HCT116 (cell line): Measurements from ENCODE around the gene ABTB2. TPM values are rescaled to one million over a fixed set of nuclear protein-coding genes. Genes with fewer than 3 reads are reported as not detected.

Source experiments
- ATAC-seq: fragments of 200-7000 bp; cut with Tn5 transposase; 2 replicates; pipeline ENCODE4 v1.9.1; 2020; ENCODE audit warnings: mild to moderate bottlenecking, moderate library complexity
- BruUV-seq: library from RNA; stranded (reverse); fragments of 400-500 nt; replicated peaks from 2 replicates; lab custom pipeline; 2021; lab: Mats Ljungman, UMichigan
- CTCF ChIA-PET: fragments of 300-600 bp; sonication (Branson Sonifier 250); formaldehyde crosslinking; loops from one replicate; lab custom pipeline; 2021; ENCODE audit warnings: antibody characterized with exemption; lab: Charles Lee
- POLR2A ChIA-PET: fragments of 300-600, 350-600 bp; sonication (Branson Sonifier 250); formaldehyde crosslinking; loops from one replicate; lab custom pipeline; 2021; ENCODE audit warnings: antibody characterized with exemption; lab: Charles Lee
- RAD21 ChIA-PET, 2 experiments: fragments of 300-600 bp; sonication (Branson Sonifier 250); formaldehyde crosslinking; loops; one replicate each; lab custom pipeline; 2023; ENCODE audit warnings: low total read pairs in 2 of 2; ENCODE audit not compliant: uncharacterized antibody in 2 of 2, unreplicated experiment in 2 of 2, low non-redundant PET in 1 of 2; lab: Charles Lee
- DNase-seq: peaks from one replicate; pipeline ENCODE4 v3.0.0-alpha.2; 2010; ENCODE audit warnings: low read depth, low spot score
- H2AFZ ChIP-seq: fragments of 200-600 bp; shearing (Covaris generic), sonication (generic); 2 replicates; pipeline ENCODE4 v1.6.1; 2017; ENCODE audit warnings: low read depth, mixed run types, mixed read lengths, antibody characterized with exemption, low read length; ENCODE audit not compliant: poor library complexity, severe bottlenecking
- H3K27ac ChIP-seq: 2 replicates; pipeline ENCODE4 v1.5.1; 2012; ENCODE audit warnings: low read depth, low read length
- H3K27me3 ChIP-seq: fragments of 200-600 bp; sonication (generic); 2 replicates; pipeline ENCODE4 v1.6.1; 2016; ENCODE audit warnings: mixed run types, low read length, mixed read lengths; ENCODE audit not compliant: insufficient read depth
- H3K36me3 ChIP-seq, 2 experiments: fragments of 200-500 bp in 1 of 2; fragments of 200-600 bp in 1 of 2; sonication (Bioruptor generic) in 1 of 2; sonication (generic) in 1 of 2; 2 replicates each; pipeline versions ENCODE4 v1.5.1 to v1.6.1; 2014 to 2016; ENCODE audit warnings: low read length in 2 of 2, inconsistent platforms in 1 of 2, mixed read lengths in 1 of 2, mixed run types in 1 of 2; ENCODE audit not compliant: insufficient read depth in 2 of 2, control insufficient read depth in 1 of 2
- H3K4me1 ChIP-seq, 2 experiments: fragments of 200-600 bp in 1 of 2; sonication (generic) in 1 of 2; 2 replicates each; pipeline versions ENCODE4 v1.5.1 to v1.6.1; 2012 to 2017; ENCODE audit warnings: low read length in 2 of 2, inconsistent platforms in 1 of 2, mild to moderate bottlenecking in 1 of 2, mixed read lengths in 1 of 2, mixed run types in 1 of 2, moderate library complexity in 1 of 2; ENCODE audit not compliant: insufficient read depth in 2 of 2, control insufficient read depth in 1 of 2
- H3K4me2 ChIP-seq: fragments of 200-600 bp; sonication (generic); 2 replicates; pipeline ENCODE4 v1.6.1; 2017; ENCODE audit warnings: mixed run types, low read length, mixed read lengths
- H3K4me3 ChIP-seq, 2 experiments: fragments of 200-600 bp in 1 of 2; sonication (generic) in 1 of 2; replicated peaks in 1 of 2; 2 replicates each; pipeline ENCODE4 v1.5.1; 2011 to 2016; ENCODE audit warnings: low read length in 2 of 2, control low read depth in 1 of 2, low read depth in 1 of 2, mild to moderate bottlenecking in 1 of 2, mixed read lengths in 1 of 2, mixed run types in 1 of 2
- H3K79me2 ChIP-seq: fragments of 200-600 bp; sonication (generic); 2 replicates; pipeline ENCODE4 v1.6.1; 2017; ENCODE audit warnings: mild to moderate bottlenecking, mixed run types, low read length, moderate library complexity, mixed read lengths; ENCODE audit not compliant: insufficient read depth
- H3K9ac ChIP-seq: fragments of 200-600 bp; sonication (generic); 2 replicates; pipeline ENCODE4 v1.6.1; 2016; ENCODE audit warnings: low read length, mixed read lengths
- H3K9me2 ChIP-seq: fragments of 200-600 bp; sonication (generic), shearing (Covaris generic); 2 replicates; pipeline ENCODE4 v1.6.1; 2017; ENCODE audit warnings: mixed run types, mild to moderate bottlenecking, moderate library complexity; ENCODE audit not compliant: insufficient read depth
- H3K9me3 ChIP-seq, 2 experiments: fragments of 200-500 bp in 1 of 2; fragments of 200-600 bp in 1 of 2; sonication (Bioruptor generic) in 1 of 2; sonication (generic) in 1 of 2; 2 replicates each; pipeline ENCODE4 v1.6.1; 2014 to 2017; ENCODE audit warnings: low read length in 2 of 2, mixed read lengths in 2 of 2, inconsistent platforms in 1 of 2, low read depth in 1 of 2, mild to moderate bottlenecking in 1 of 2, mixed run types in 1 of 2, moderate library complexity in 1 of 2; ENCODE audit not compliant: control insufficient read depth in 1 of 2, insufficient read depth in 1 of 2
- H4K20me1 ChIP-seq: fragments of 200-600 bp; sonication (generic), shearing (Covaris generic); 2 replicates; pipeline ENCODE4 v1.6.1; 2017; ENCODE audit warnings: mixed run types, mild to moderate bottlenecking, moderate library complexity; ENCODE audit not compliant: insufficient read depth
- ATF3 ChIP-seq: IDR thresholded peaks from 2 replicates; pipeline ENCODE4 v1.6.1; 2012
- CEBPB ChIP-seq: IDR thresholded peaks from 2 replicates; pipeline ENCODE4 v1.6.1; 2012; ENCODE audit warnings: low read depth
- CTCF ChIP-seq, 3 experiments: fragments of 200-600 bp in 1 of 3; sonication (generic) in 1 of 3; IDR thresholded peaks in 2 of 3; conservative IDR thresholded peaks in 1 of 3; 2 replicates each; pipeline ENCODE4 v1.5.1; 2012 to 2017; ENCODE audit warnings: low read depth in 2 of 3, low read length in 2 of 3, antibody characterized with exemption in 1 of 3, borderline replicate concordance in 1 of 3, control low read depth in 1 of 3, mild to moderate bottlenecking in 1 of 3, mixed read lengths in 1 of 3, mixed run types in 1 of 3, moderate library complexity in 1 of 3; ENCODE audit not compliant: insufficient read depth in 1 of 3
- EGR1 ChIP-seq: IDR thresholded peaks from 2 replicates; pipeline ENCODE4 v1.6.1; 2012; ENCODE audit warnings: low read depth
- ELF1 ChIP-seq: IDR thresholded peaks from 2 replicates; pipeline ENCODE4 v1.6.1; 2012; ENCODE audit warnings: low read depth, borderline replicate concordance
- EZH2phosphoT487 ChIP-seq: fragments of 200-600 bp; IDR thresholded peaks from 2 replicates; pipeline ENCODE4 v1.6.1; 2018; ENCODE audit warnings: antibody characterized with exemption, borderline replicate concordance
- FOSL1 ChIP-seq: IDR thresholded peaks from 2 replicates; pipeline ENCODE4 v1.6.1; 2012; ENCODE audit warnings: low read depth
- JUND ChIP-seq: IDR thresholded peaks from 2 replicates; pipeline ENCODE4 v1.6.1; 2012
- MAX ChIP-seq: IDR thresholded peaks from 2 replicates; pipeline ENCODE4 v1.6.1; 2012
- POLR2AphosphoS5 ChIP-seq: IDR thresholded peaks from 2 replicates; pipeline ENCODE4 v1.6.1; 2011; ENCODE audit warnings: mild to moderate bottlenecking, low read depth, low read length, moderate library complexity
- RAD21 ChIP-seq: IDR thresholded peaks from 2 replicates; pipeline ENCODE4 v1.6.1; 2012; ENCODE audit warnings: low read depth, mild to moderate bottlenecking
- REST ChIP-seq: IDR thresholded peaks from 2 replicates; pipeline ENCODE4 v1.6.1; 2012; ENCODE audit warnings: low read depth
- SIN3A ChIP-seq: IDR thresholded peaks from 2 replicates; pipeline ENCODE4 v1.6.1; 2012; ENCODE audit warnings: low read depth
- SP1 ChIP-seq: IDR thresholded peaks from 2 replicates; pipeline ENCODE4 v1.6.1; 2012; ENCODE audit warnings: low read depth
- SRF ChIP-seq: IDR thresholded peaks from 2 replicates; pipeline ENCODE4 v1.6.1; 2012; ENCODE audit warnings: low read depth
- TCF7L2 ChIP-seq: IDR thresholded peaks from 2 replicates; pipeline ENCODE4 v1.7.0; 2011; ENCODE audit warnings: borderline replicate concordance, inconsistent platforms; ENCODE audit not compliant: insufficient read depth, insufficient read length; ENCODE audit errors: extremely low read depth
- YY1 ChIP-seq: IDR thresholded peaks from 2 replicates; pipeline ENCODE4 v1.6.1; 2011; ENCODE audit warnings: low read length, low read depth, moderate library complexity, mild to moderate bottlenecking; ENCODE audit not compliant: insufficient replicate concordance; ENCODE audit errors: extremely low read depth
- ZBTB33 ChIP-seq: IDR thresholded peaks from 2 replicates; pipeline ENCODE4 v1.6.1; 2011; ENCODE audit warnings: mild to moderate bottlenecking, low read length, moderate library complexity; ENCODE audit not compliant: insufficient replicate concordance; ENCODE audit errors: extremely low read depth
- ZFX ChIP-seq: fragments of 450-650 bp; IDR thresholded peaks from 2 replicates; pipeline ENCODE4 v1.6.1; 2017
- intact Hi-C: fragments of 100-400 bp; cut with micrococcal nuclease; formaldehyde crosslinking; loops from 2 replicates; pipeline ENCODE4 v1.10.0; 2022
- total RNA-seq: library from RNA; stranded (reverse); gene quantifications from one replicate; pipeline ENCODE4 v1.2.1, GENCODE V29; 2021; ENCODE audit not compliant: unreplicated experiment

Gene ABTB2
- total RNA-seq, 1 experiment from 2014 or later, result 6.8 TPM

GRCh38 chr11:34206407-34207300, 151.2 kb downstream of the ABTB2 start:
- no peaks in the 10 kb centered on the region for H4K20me1 ChIP-seq
- ATAC-seq (no peak), DNase-seq (no peak)
- H3K9me2 ChIP-seq, result no peaks in the 10 kb centered on the region
- H3K4me1 ChIP-seq, result peaks cover 16 to 61% of the 10 kb centered on the region in 2 experiments
- H3K27ac ChIP-seq, result no peak overlapping the region
- no TSS peak for BruUV-seq
- H3K9ac ChIP-seq, result no peak overlapping the region
- H3K27me3 ChIP-seq, result no peaks in the 10 kb centered on the region
- H3K4me2 ChIP-seq, result no peak overlapping the region
- no peaks in the 10 kb centered on the region for H3K79me2 ChIP-seq
- H3K4me3 ChIP-seq, result no peak overlapping the region
- intact Hi-C loops, result no loop called here
- RAD21 ChIA-PET, result no interaction called here
- H3K36me3 ChIP-seq, result no peaks in the 10 kb centered on the region
- POLR2A ChIA-PET, result interaction anchor here (1.2 to 1.4 kb wide), 2 partner anchors 57 to 101 kb away, joined by 3 read pairs; partner anchors contain the start of gene NAT10
- no peaks in the 10 kb centered on the region for H3K9me3 ChIP-seq
- no peak overlapping the region for H2AFZ ChIP-seq
- CTCF ChIA-PET, result interaction anchor here (1.3 kb wide), 1 partner anchor 32 kb away, joined by 3 read pairs; no protein-coding TSS in a partner anchor
- TF ChIP-seq ZFX (no peak), JUND (no peak), SIN3A (no peak), EGR1 (no peak), YY1 (no peak), ATF3 (no peak), SP1 (no peak), FOSL1 (no peak), TCF7L2 (no peak), SRF (no peak), ZBTB33 (no peak), ELF1 (no peak), CTCF (IDR thresholded peaks at IDR 0.05 in 2 of 3, conservative IDR thresholded peaks at IDR 0.05 in 1 of 3; ENCODE audit: borderline replicate concordance in 1 of 3, insufficient read depth in 1 of 3, low read depth in 2 of 3, low read length in 2 of 3) (no peak), POLR2AphosphoS5 (no peak), REST (no peak), MAX (no peak), EZH2phosphoT487 (no peak), CEBPB (no peak), RAD21 (no peak)
